PC-3 (cell line): ENCODE data around the gene CRYBG3. TPM values are rescaled to one million over a fixed set of nuclear protein-coding genes. Genes with fewer than 3 reads are reported as not detected.

Source experiments
- ATAC-seq: fragments of 200-7000 bp; cut with Tn5 transposase; 2 replicates; pipeline ENCODE4 v1.9.1; 2020; ENCODE audit warnings: mild to moderate bottlenecking, moderate library complexity
- BruUV-seq: library from RNA; stranded (reverse); fragments of 400-500 nt; replicated peaks from 2 replicates; lab custom pipeline; 2021; lab: Mats Ljungman, UMichigan
- CTCF ChIA-PET: fragments of 300-600 bp; sonication (Branson Sonifier 250); formaldehyde crosslinking; loops from one replicate; lab custom pipeline; 2022; ENCODE audit warnings: antibody characterized with exemption; lab: Charles Lee
- POLR2A ChIA-PET: fragments of 300-600 bp; sonication (Branson Sonifier 250); formaldehyde crosslinking; loops from one replicate; lab custom pipeline; 2022; ENCODE audit warnings: antibody characterized with exemption; ENCODE audit not compliant: unreplicated experiment; lab: Charles Lee
- DNase-seq: peaks from one replicate; pipeline ENCODE4 v3.0.0-alpha.2; 2015
- H2AFZ ChIP-seq: fragments of 300-600 bp; sonication (generic); 2 replicates; pipeline ENCODE4 v1.6.0; 2016; ENCODE audit warnings: antibody characterized with exemption, low read length
- H3F3A ChIP-seq: fragments of 300-600 bp; sonication (generic); one replicate; pipeline ENCODE4 v1.6.0; 2017; ENCODE audit warnings: antibody characterized with exemption, low read length, control low read depth, mild to moderate bottlenecking; ENCODE audit not compliant: unreplicated experiment
- H3K27ac ChIP-seq: fragments of 300-600 bp; sonication (generic); 2 replicates; pipeline ENCODE4 v1.5.1; 2016; ENCODE audit warnings: mild to moderate bottlenecking, low read length
- H3K27me3 ChIP-seq: fragments of 300-600 bp; sonication (generic); 2 replicates; pipeline ENCODE4 v1.6.1; 2016; ENCODE audit warnings: low read length, mixed read lengths
- H3K36me3 ChIP-seq: fragments of 300-600 bp; sonication (generic); 2 replicates; pipeline ENCODE4 v1.6.1; 2016; ENCODE audit warnings: low read depth, mixed run types, low read length, mixed read lengths
- H3K4me1 ChIP-seq: fragments of 300-600 bp; sonication (generic); 2 replicates; pipeline ENCODE4 v1.5.1; 2016; ENCODE audit warnings: low read length; ENCODE audit not compliant: insufficient read depth
- H3K4me2 ChIP-seq: fragments of 300-600 bp; sonication (generic); 2 replicates; pipeline ENCODE4 v1.6.0; 2016; ENCODE audit warnings: low read length
- H3K4me3 ChIP-seq: fragments of 300-600 bp; sonication (generic); 2 replicates; pipeline ENCODE4 v1.5.1; 2016; ENCODE audit warnings: mild to moderate bottlenecking, low read length, mixed read lengths
- H3K79me2 ChIP-seq: fragments of 300-600 bp; sonication (generic); 2 replicates; pipeline ENCODE4 v1.6.1; 2017; ENCODE audit warnings: low read length, mixed read lengths
- H3K9ac ChIP-seq: fragments of 300-600 bp; sonication (generic); 2 replicates; pipeline ENCODE4 v1.6.0; 2016; ENCODE audit warnings: mild to moderate bottlenecking, low read length
- H3K9me2 ChIP-seq: fragments of 300-600 bp; sonication (generic); replicated peaks from 2 replicates; pipeline ENCODE4 v1.6.1; 2016; ENCODE audit warnings: mixed run types, low read length, mixed read lengths
- H3K9me3 ChIP-seq: fragments of 300-600 bp; sonication (generic); 2 replicates; pipeline ENCODE4 v1.6.1; 2016; ENCODE audit warnings: low read length, mixed read lengths
- H4K20me1 ChIP-seq: fragments of 300-600 bp; sonication (generic); 2 replicates; pipeline ENCODE4 v1.6.1; 2016; ENCODE audit warnings: low read length, mixed read lengths
- EZH2 ChIP-seq: fragments of 300-600 bp; sonication (generic); IDR thresholded peaks from one replicate; pipeline ENCODE4 v1.6.1; 2017; ENCODE audit warnings: antibody characterized with exemption, mild to moderate bottlenecking, low read length; ENCODE audit not compliant: unreplicated experiment
- EZH2phosphoT487 ChIP-seq: fragments of 300-600 bp; sonication (generic); IDR thresholded peaks from 2 replicates; pipeline ENCODE4 v1.6.1; 2018; ENCODE audit warnings: mild to moderate bottlenecking, antibody characterized with exemption, low read length, borderline replicate concordance
- intact Hi-C: fragments of 100-400 bp; cut with micrococcal nuclease; formaldehyde crosslinking; loops from 2 replicates; pipeline ENCODE4 v1.9.0; 2023
- total RNA-seq: library from RNA; depleted of rRNA; stranded (reverse); fragments of >200 nt; gene quantifications from 2 replicates; pipeline ENCODE4 v1.2.3, GENCODE V29; 2014
- TF ChIP-seq, protein P1 (sequence below): fragments of 300-600 bp; sonication (generic); conservative IDR thresholded peaks from 2 replicates; pipeline ENCODE4 v1.5.1; 2017; ENCODE audit warnings: antibody characterized with exemption, low read depth, mild to moderate bottlenecking, low read length

Gene CRYBG3
- total RNA-seq, 1 experiment from 2014 or later = 11.4 TPM

DNA sequence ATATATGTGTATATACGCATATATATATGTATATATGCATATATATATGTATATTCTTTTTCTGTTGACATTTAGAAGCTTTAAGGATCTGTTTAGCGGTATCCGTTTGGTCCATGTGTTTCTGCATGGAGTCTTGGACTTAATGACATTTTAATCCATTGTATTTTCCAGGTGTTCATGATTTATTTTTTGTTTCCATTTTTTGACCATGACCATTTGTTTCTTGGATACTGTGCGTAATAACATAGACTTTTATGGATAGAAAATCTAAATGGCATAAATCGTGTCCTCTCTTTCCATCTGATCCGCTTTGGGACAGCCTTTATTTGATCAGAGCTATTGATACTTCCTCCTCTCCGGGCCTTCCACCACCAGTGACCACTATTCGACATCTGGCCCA, 19.5 kb downstream of the CRYBG3 start:
- ChIA-PET POLR2A (no interaction called here), CTCF (no interaction called here)
- TF ChIP-seq EZH2 (no peak), EZH2phosphoT487 (no peak)
- TF ChIP-seq, protein P1, sequence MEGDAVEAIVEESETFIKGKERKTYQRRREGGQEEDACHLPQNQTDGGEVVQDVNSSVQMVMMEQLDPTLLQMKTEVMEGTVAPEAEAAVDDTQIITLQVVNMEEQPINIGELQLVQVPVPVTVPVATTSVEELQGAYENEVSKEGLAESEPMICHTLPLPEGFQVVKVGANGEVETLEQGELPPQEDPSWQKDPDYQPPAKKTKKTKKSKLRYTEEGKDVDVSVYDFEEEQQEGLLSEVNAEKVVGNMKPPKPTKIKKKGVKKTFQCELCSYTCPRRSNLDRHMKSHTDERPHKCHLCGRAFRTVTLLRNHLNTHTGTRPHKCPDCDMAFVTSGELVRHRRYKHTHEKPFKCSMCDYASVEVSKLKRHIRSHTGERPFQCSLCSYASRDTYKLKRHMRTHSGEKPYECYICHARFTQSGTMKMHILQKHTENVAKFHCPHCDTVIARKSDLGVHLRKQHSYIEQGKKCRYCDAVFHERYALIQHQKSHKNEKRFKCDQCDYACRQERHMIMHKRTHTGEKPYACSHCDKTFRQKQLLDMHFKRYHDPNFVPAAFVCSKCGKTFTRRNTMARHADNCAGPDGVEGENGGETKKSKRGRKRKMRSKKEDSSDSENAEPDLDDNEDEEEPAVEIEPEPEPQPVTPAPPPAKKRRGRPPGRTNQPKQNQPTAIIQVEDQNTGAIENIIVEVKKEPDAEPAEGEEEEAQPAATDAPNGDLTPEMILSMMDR = no peak
- Histone ChIP-seq H3K4me1 (no peaks in the 10 kb centered on the region), H3K36me3 (no peaks in the 10 kb centered on the region), H3K4me3 (no peak overlapping the region), H4K20me1 (no peaks in the 10 kb centered on the region), H3K27me3 (no peaks in the 10 kb centered on the region), H3K9ac (no peak overlapping the region), H3K9me2 (no peaks in the 10 kb centered on the region), H3F3A (no peaks in the 10 kb centered on the region), H3K4me2 (no peak overlapping the region), H2AFZ (no peak overlapping the region), H3K79me2 (no peaks in the 10 kb centered on the region), H3K27ac (no peak overlapping the region), H3K9me3 (no peaks in the 10 kb centered on the region)
- intact Hi-C loops = no loop called here
- ATAC-seq = no peak
- BruUV-seq = no TSS peak
- no peak for DNase-seq

DNA sequence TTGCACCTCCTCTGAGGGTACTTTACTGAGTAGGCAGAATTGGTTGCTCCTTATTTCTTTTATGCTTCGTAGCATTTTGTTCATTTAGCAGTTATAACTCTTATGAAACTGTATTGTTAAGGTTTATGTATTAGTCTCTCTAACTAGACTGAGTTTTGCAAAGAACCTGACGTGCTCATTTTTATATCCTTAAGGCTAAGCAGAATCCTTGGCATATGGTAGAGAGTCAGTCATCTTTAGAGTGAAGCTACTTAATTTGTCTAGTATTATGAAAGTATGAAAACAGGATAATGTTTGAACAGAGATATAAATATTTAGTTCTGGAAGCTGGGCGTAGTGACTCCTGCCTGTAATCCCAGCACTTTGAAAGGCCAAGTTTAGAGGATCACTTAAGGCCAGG, 20.1 kb downstream of the CRYBG3 start:
- BruUV-seq = no TSS peak
- H3K9me3 ChIP-seq = no peaks in the 10 kb centered on the region
- CTCF ChIA-PET = no interaction called here

DNA sequence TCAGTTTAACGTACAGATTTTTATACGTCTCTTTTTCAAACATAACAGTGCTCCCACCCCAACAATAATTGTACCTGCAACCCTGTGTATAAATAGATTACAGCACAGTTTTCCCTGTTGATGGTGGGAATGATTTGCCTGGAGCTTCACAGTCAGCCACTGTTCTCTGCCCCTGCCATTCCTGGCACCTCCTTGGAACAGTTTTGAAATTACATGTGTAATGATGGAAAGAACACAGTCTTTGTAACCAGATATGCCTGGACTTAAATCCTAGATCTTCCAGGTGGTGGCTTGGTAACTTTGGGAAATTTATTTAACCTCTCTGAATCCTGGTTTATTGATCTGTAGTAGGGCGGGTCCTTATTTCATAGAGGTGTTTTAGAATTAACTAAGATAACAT, 27.0 kb downstream of the CRYBG3 start:
- H3K9me3 ChIP-seq = no peaks in the 10 kb centered on the region
- no peak overlapping the region for H3K4me3 ChIP-seq
- ChIA-PET CTCF (no interaction called here), POLR2A (no interaction called here)
- no peaks in the 10 kb centered on the region for H3K9me2 ChIP-seq
- ATAC-seq = no peak
- H3F3A ChIP-seq = no peaks in the 10 kb centered on the region
- intact Hi-C loops = no loop called here
- no peak overlapping the region for H3K4me2 ChIP-seq
- no peaks in the 10 kb centered on the region for H4K20me1 ChIP-seq
- H3K9ac ChIP-seq = no peak overlapping the region
- TF ChIP-seq EZH2 (no peak), EZH2phosphoT487 (no peak)
- TF ChIP-seq, protein P1 = no peak
- H3K27me3 ChIP-seq = no peaks in the 10 kb centered on the region
- no peak overlapping the region for H3K27ac ChIP-seq
- no peaks in the 10 kb centered on the region for H3K79me2 ChIP-seq
- no TSS peak for BruUV-seq
- DNase-seq = no peak
- no peaks in the 10 kb centered on the region for H3K36me3 ChIP-seq
- no peaks in the 10 kb centered on the region for H3K4me1 ChIP-seq
- no peak overlapping the region for H2AFZ ChIP-seq

More for the DNA sequence above, 20.1 kb downstream of the CRYBG3 start:
- Histone ChIP-seq H3K9me2 (no peaks in the 10 kb centered on the region), H4K20me1 (no peaks in the 10 kb centered on the region), H3K79me2 (no peaks in the 10 kb centered on the region), H3F3A (no peaks in the 10 kb centered on the region), H3K36me3 (no peaks in the 10 kb centered on the region), H3K4me3 (no peak overlapping the region), H3K4me1 (no peaks in the 10 kb centered on the region), H3K4me2 (no peak overlapping the region), H3K27me3 (no peaks in the 10 kb centered on the region), H2AFZ (no peak overlapping the region), H3K9ac (no peak overlapping the region), H3K27ac (no peak overlapping the region)
- DNase-seq (no peak), ATAC-seq (no peak)
- intact Hi-C loops = no loop called here
- POLR2A ChIA-PET = no interaction called here
- TF ChIP-seq EZH2phosphoT487 (no peak), EZH2 (no peak)
- TF ChIP-seq, protein P1 = no peak
